Ishikawa (cell line): Measurements from ENCODE around the gene SERP2.

Experiments
- CEBPB ChIP-seq: IDR thresholded peaks from 2 replicates; pipeline ENCODE4 v1.6.1; 2012
- CREB1 ChIP-seq: IDR thresholded peaks from 2 replicates; pipeline ENCODE4 v1.6.1; 2012; ENCODE audit warnings: low read depth
- EGR1 ChIP-seq: IDR thresholded peaks from 2 replicates; pipeline ENCODE4 v1.6.1; 2012
- EP300 ChIP-seq: IDR thresholded peaks from 2 replicates; pipeline ENCODE4 v1.6.1; 2012; ENCODE audit warnings: borderline replicate concordance
- FOXM1 ChIP-seq: IDR thresholded peaks from 2 replicates; pipeline ENCODE4 v1.6.1; 2012; ENCODE audit warnings: low read depth, borderline replicate concordance
- NFIC ChIP-seq: IDR thresholded peaks from 2 replicates; pipeline ENCODE4 v1.6.1; 2012
- RAD21 ChIP-seq: IDR thresholded peaks from 2 replicates; pipeline ENCODE4 v1.6.1; 2012; ENCODE audit warnings: low read depth
- TAF1 ChIP-seq: IDR thresholded peaks from 2 replicates; pipeline ENCODE4 v1.6.1; 2012; ENCODE audit warnings: low read depth, mild to moderate bottlenecking
- TCF12 ChIP-seq: IDR thresholded peaks from 2 replicates; pipeline ENCODE4 v1.6.1; 2012; ENCODE audit warnings: low read depth
- TEAD4 ChIP-seq: IDR thresholded peaks from 2 replicates; pipeline ENCODE4 v1.6.1; 2012
- YY1 ChIP-seq: IDR thresholded peaks from 2 replicates; pipeline ENCODE4 v1.6.1; 2012; ENCODE audit warnings: low read depth
- ZBTB7A ChIP-seq: IDR thresholded peaks from 2 replicates; pipeline ENCODE4 v1.6.1; 2012; ENCODE audit warnings: low read depth
- TF ChIP-seq, protein P1 (sequence below): IDR thresholded peaks from 2 replicates; pipeline ENCODE4 v1.6.1; 2012
- TF ChIP-seq, protein P2 (sequence below): IDR thresholded peaks from 2 replicates; pipeline ENCODE4 v1.6.1; 2012
- TF ChIP-seq, protein P3 (sequence below): IDR thresholded peaks from 2 replicates; pipeline ENCODE4 v1.6.1; 2012; ENCODE audit warnings: low read depth, mild to moderate bottlenecking

Gene SERP2

DNA sequence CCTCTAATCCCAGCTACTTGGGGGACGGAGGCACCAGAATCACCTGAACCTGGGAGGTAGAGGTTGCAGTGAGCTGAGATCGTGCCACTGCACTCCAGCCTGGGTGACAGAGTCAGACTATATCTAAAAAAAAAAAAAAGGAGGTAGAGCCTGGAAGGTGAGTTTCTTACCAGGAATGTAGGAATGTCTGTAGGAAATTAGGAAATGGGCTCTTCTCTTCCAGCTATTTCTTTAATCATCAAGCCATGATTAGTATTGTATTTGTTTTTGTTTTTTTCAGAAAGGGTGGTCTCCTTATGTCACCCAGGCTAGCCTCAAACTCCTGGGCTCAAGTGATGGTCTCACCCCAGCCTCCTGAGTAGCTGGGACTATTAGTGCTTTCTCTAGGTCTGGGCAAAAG is 26.3 kb upstream of the SERP2 start:
- TF ChIP-seq EP300 (no peak), TEAD4 (no peak), YY1 (no peak)

DNA sequence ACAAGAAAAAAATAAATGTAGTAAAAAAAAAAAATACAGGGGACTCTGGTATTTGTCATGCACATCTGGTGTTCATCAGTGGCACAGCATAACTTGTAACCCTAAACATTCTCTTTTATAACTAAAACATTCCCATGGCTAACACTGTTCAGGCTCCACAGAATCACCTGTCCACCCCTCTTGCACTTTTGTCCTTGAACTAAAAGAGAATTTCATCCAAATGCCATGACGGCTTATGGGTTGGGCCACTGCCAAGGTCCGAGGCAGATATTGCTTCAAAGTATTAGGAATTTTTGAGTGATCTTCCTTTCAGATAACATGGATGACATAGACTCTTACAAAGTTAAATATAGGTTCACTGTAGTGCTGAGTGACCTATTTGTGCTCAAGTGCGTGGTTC is 25.7 kb upstream of the SERP2 start:
- TF ChIP-seq YY1 = no peak
- no peak for TF ChIP-seq CREB1
- TF ChIP-seq EP300 = no peak
- TF ChIP-seq TCF12 = no peak
- TF ChIP-seq EGR1 = no peak
- no peak for TF ChIP-seq ZBTB7A
- no peak for TF ChIP-seq CEBPB
- no peak for TF ChIP-seq NFIC
- no peak for TF ChIP-seq TEAD4
- no peak for TF ChIP-seq FOXM1
- TF ChIP-seq, protein P1, sequence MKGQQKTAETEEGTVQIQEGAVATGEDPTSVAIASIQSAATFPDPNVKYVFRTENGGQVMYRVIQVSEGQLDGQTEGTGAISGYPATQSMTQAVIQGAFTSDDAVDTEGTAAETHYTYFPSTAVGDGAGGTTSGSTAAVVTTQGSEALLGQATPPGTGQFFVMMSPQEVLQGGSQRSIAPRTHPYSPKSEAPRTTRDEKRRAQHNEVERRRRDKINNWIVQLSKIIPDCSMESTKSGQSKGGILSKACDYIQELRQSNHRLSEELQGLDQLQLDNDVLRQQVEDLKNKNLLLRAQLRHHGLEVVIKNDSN = no peak
- no peak for TF ChIP-seq TAF1
- no peak for TF ChIP-seq RAD21
- TF ChIP-seq, protein P2, sequence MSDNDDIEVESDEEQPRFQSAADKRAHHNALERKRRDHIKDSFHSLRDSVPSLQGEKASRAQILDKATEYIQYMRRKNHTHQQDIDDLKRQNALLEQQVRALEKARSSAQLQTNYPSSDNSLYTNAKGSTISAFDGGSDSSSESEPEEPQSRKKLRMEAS = no peak
- TF ChIP-seq, protein P3, sequence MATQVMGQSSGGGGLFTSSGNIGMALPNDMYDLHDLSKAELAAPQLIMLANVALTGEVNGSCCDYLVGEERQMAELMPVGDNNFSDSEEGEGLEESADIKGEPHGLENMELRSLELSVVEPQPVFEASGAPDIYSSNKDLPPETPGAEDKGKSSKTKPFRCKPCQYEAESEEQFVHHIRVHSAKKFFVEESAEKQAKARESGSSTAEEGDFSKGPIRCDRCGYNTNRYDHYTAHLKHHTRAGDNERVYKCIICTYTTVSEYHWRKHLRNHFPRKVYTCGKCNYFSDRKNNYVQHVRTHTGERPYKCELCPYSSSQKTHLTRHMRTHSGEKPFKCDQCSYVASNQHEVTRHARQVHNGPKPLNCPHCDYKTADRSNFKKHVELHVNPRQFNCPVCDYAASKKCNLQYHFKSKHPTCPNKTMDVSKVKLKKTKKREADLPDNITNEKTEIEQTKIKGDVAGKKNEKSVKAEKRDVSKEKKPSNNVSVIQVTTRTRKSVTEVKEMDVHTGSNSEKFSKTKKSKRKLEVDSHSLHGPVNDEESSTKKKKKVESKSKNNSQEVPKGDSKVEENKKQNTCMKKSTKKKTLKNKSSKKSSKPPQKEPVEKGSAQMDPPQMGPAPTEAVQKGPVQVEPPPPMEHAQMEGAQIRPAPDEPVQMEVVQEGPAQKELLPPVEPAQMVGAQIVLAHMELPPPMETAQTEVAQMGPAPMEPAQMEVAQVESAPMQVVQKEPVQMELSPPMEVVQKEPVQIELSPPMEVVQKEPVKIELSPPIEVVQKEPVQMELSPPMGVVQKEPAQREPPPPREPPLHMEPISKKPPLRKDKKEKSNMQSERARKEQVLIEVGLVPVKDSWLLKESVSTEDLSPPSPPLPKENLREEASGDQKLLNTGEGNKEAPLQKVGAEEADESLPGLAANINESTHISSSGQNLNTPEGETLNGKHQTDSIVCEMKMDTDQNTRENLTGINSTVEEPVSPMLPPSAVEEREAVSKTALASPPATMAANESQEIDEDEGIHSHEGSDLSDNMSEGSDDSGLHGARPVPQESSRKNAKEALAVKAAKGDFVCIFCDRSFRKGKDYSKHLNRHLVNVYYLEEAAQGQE = no peak

DNA sequence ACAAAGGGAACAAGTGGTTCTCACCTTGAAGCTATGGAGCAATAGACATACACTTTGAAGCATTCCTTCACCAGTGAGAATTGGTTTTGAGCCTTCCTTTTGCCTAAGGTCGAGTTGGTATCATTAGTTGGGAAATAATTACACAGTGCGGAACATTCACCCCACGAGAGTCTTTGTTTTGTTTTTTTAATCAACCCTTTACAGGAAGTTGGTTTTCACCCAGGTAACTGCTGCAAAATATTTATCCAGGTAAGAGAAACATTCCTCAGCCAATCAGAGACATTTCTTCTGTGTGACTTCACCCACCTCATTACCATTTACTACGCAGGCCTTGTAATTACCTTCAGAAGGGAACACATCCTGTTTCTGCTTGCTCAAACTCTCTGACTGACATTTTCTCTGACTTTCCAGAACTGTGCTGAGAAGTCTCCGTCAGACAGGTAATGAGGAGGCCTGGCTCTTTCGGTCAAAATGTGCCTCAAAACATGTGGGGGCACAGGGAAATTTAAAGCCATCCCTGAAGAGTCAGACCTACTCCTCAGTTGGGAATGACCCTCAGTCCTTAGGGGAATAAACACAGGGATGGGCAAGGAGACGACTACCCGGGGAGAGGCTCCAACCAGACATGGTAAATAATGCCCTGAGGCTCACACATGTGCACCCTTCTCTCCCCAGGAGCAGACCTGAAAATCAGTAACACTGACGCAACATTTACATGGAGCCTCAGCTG is 22.7 kb upstream of the SERP2 start:
- TF ChIP-seq YY1 = no peak
- no peak for TF ChIP-seq TEAD4
- no peak for TF ChIP-seq CEBPB
- TF ChIP-seq CREB1 = no peak
- TF ChIP-seq FOXM1 = no peak
- TF ChIP-seq RAD21 = no peak
- TF ChIP-seq NFIC = no peak
- TF ChIP-seq, protein P3 = no peak
- no peak for TF ChIP-seq TAF1
- TF ChIP-seq, protein P1 = no peak
- no peak for TF ChIP-seq ZBTB7A
- TF ChIP-seq EGR1 = no peak
- no peak for TF ChIP-seq TCF12

DNA sequence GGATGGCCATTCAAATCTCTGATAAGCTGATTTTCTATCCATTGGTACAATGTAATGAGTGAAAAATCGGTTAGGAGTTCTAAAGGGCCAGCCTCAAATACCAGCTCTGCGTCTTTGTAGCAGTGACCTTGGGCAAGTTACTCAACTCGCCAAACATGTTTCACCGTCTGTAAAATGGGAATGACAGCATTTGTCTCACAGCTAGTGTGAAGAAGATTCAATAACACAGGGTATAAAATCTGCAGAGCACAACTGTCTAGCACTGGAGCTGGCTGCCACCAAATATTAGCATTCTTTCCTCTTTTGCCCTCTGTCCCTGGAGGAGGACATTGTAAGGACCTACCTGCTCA is 22.1 kb upstream of the SERP2 start:
- no peak for TF ChIP-seq EGR1
- no peak for TF ChIP-seq YY1
- TF ChIP-seq EP300 = no peak
- no peak for TF ChIP-seq CREB1
- TF ChIP-seq NFIC = no peak
- TF ChIP-seq TAF1 = no peak
- no peak for TF ChIP-seq RAD21
- TF ChIP-seq, protein P2 = no peak
- TF ChIP-seq ZBTB7A = no peak
- TF ChIP-seq, protein P3 = no peak
- no peak for TF ChIP-seq FOXM1
- no peak for TF ChIP-seq CEBPB
- no peak for TF ChIP-seq TEAD4
- no peak for TF ChIP-seq TCF12
- TF ChIP-seq, protein P1 = no peak
